Esophagus squamous epithelium (tissue), 4 donors: Measurements from ENCODE around the gene DEXI.

Experiments used
- CTCF ChIP-seq, 6 experiments: fragments of 450-650 bp in 4 of 6; fragments of 200-600 bp in 2 of 6; sonication (generic) in 2 of 6; IDR thresholded peaks; one replicate each; pipeline ENCODE4 v1.5.1; 2016 to 2019; ENCODE audit warnings: antibody characterized with exemption in 6 of 6, mild to moderate bottlenecking in 4 of 6, moderate library complexity in 4 of 6
- POLR2A ChIP-seq, 4 donors: fragments of 450-650 bp; IDR thresholded peaks; one replicate each; pipeline ENCODE4 v1.6.1; 2017; ENCODE audit warnings: antibody characterized with exemption in 4 of 4, mild to moderate bottlenecking in 4 of 4, moderate library complexity in 3 of 4

- TF ChIP-seq CTCF (IDR thresholded peaks at IDR 0.05) (no peak), POLR2A (IDR thresholded peaks at IDR 0.05) (no peak)
Measured at GRCh38 chr16:10922328-10923145, 19.7 kb downstream of the DEXI start.
